Subcutaneous abdominal adipose tissue (tissue), 5 donors: Measurements from ENCODE around the gene MAGI3.

Experiments
- H3K27ac ChIP-seq: one replicate; pipeline ENCODE4 v1.7.0; 2013; ENCODE audit warnings: low read depth, mild to moderate bottlenecking, inconsistent platforms, low read length, moderate library complexity
- H3K27me3 ChIP-seq, 5 donors: one replicate each; pipeline ENCODE4 v1.7.0; 2013; ENCODE audit warnings: low read length in 5 of 5, inconsistent platforms in 1 of 5; ENCODE audit not compliant: control insufficient read depth in 5 of 5, insufficient read depth in 4 of 5
- H3K36me3 ChIP-seq, 5 donors: one replicate each; pipeline ENCODE4 v1.7.0; 2013; ENCODE audit warnings: low read length in 5 of 5; ENCODE audit not compliant: control insufficient read depth in 5 of 5, insufficient read depth in 5 of 5
- H3K4me1 ChIP-seq, 5 donors: one replicate each; pipeline ENCODE4 v1.7.0; 2013; ENCODE audit warnings: low read length in 5 of 5, mild to moderate bottlenecking in 3 of 5, moderate library complexity in 1 of 5; ENCODE audit not compliant: control insufficient read depth in 5 of 5, insufficient read depth in 5 of 5
- H3K4me3 ChIP-seq, 5 donors: one replicate each; pipeline ENCODE4 v1.7.0; 2013; ENCODE audit warnings: low read length in 5 of 5, low read depth in 1 of 5
- H3K9ac ChIP-seq, 5 donors: one replicate each; pipeline ENCODE4 v1.7.0; 2013; ENCODE audit warnings: low read length in 5 of 5, mild to moderate bottlenecking in 4 of 5, moderate library complexity in 3 of 5
- H3K9me3 ChIP-seq, 5 donors: one replicate each; pipeline ENCODE4 v1.7.0; 2013; ENCODE audit warnings: low read length in 5 of 5; ENCODE audit not compliant: control insufficient read depth in 5 of 5
- donor health status: healthy.
- donor health status: healthy.
- donor health status: healthy.
- donor health status: healthy.
- donor health status: healthy.

Gene MAGI3

GRCh38 chr1:113531321-113531720 lies 141.0 kb downstream of the MAGI3 start:
- Histone ChIP-seq H3K9ac (no peak overlapping the region), H3K27ac (no peak overlapping the region), H3K4me1 (peaks cover 0 to 4% (median 0%) of the 10 kb centered on the region in 5 donors), H3K27me3 (no peaks in the 10 kb centered on the region), H3K36me3 (no peaks in the 10 kb centered on the region), H3K9me3 (peaks cover 0 to 8% (median 3%) of the 10 kb centered on the region in 5 donors), H3K4me3 (no peak overlapping the region)

- H3K27ac ChIP-seq = no peak overlapping the region
- H3K9me3 ChIP-seq = peaks cover 0 to 8% (median 3%) of the 10 kb centered on the region in 5 donors
- H3K4me1 ChIP-seq = peaks cover 0 to 4% (median 0%) of the 10 kb centered on the region in 5 donors
- H3K9ac ChIP-seq = no peak overlapping the region
- no peaks in the 10 kb centered on the region for H3K36me3 ChIP-seq
- H3K4me3 ChIP-seq = no peak overlapping the region
- no peaks in the 10 kb centered on the region for H3K27me3 ChIP-seq
These were observed 142.7 kb downstream of the MAGI3 start for GRCh38 chr1:113533061-113533460.

GRCh38 chr1:113534130-113534817 lies 144.0 kb downstream of the MAGI3 start:
- Histone ChIP-seq H3K4me3 (no peak overlapping the region), H3K4me1 (peaks cover 0 to 4% (median 0%) of the 10 kb centered on the region in 5 donors), H3K27ac (no peak overlapping the region), H3K9me3 (peaks cover 0 to 2% (median 0%) of the 10 kb centered on the region in 5 donors), H3K27me3 (no peaks in the 10 kb centered on the region), H3K36me3 (no peaks in the 10 kb centered on the region), H3K9ac (no peak overlapping the region)

GRCh38 chr1:113534875-113535274 lies 144.6 kb downstream of the MAGI3 start:
- H3K4me1 ChIP-seq = peaks cover 0 to 4% (median 0%) of the 10 kb centered on the region in 5 donors
- H3K27ac ChIP-seq = no peak overlapping the region
- no peaks in the 10 kb centered on the region for H3K27me3 ChIP-seq
- no peak overlapping the region for H3K4me3 ChIP-seq
- no peak overlapping the region for H3K9ac ChIP-seq
- peaks cover 0 to 1% (median 0%) of the 10 kb centered on the region in 5 donors for H3K9me3 ChIP-seq
- no peaks in the 10 kb centered on the region for H3K36me3 ChIP-seq

GRCh38 chr1:113536182-113536780 lies 146.0 kb downstream of the MAGI3 start:
- H3K27ac ChIP-seq = no peak overlapping the region

GRCh38 chr1:113538225-113538624 lies 147.9 kb downstream of the MAGI3 start:
- H3K4me3 ChIP-seq = no peak overlapping the region
- H3K4me1 ChIP-seq = peaks cover 0 to 8% (median 0%) of the 10 kb centered on the region in 5 donors
- no peaks in the 10 kb centered on the region for H3K27me3 ChIP-seq
- H3K27ac ChIP-seq = no peak overlapping the region
- H3K9ac ChIP-seq = no peak overlapping the region
- no peaks in the 10 kb centered on the region for H3K36me3 ChIP-seq
- no peaks in the 10 kb centered on the region for H3K9me3 ChIP-seq

More at GRCh38 chr1:113536182-113536780, 146.0 kb downstream of the MAGI3 start:
- Histone ChIP-seq H3K9me3 (no peaks in the 10 kb centered on the region), H3K27me3 (no peaks in the 10 kb centered on the region), H3K4me1 (peaks cover 0 to 4% (median 0%) of the 10 kb centered on the region in 5 donors), H3K36me3 (no peaks in the 10 kb centered on the region), H3K9ac (no peak overlapping the region), H3K4me3 (no peak overlapping the region)

- no peaks in the 10 kb centered on the region for H3K36me3 ChIP-seq
- no peak overlapping the region for H3K4me3 ChIP-seq
- H3K9me3 ChIP-seq = no peaks in the 10 kb centered on the region
- H3K27ac ChIP-seq = no peak overlapping the region
- peaks cover 0 to 4% (median 0%) of the 10 kb centered on the region in 5 donors for H3K4me1 ChIP-seq
- no peak overlapping the region for H3K9ac ChIP-seq
- H3K27me3 ChIP-seq = no peaks in the 10 kb centered on the region
These were observed 150.0 kb downstream of the MAGI3 start for GRCh38 chr1:113540335-113540734.

GRCh38 chr1:113541106-113541505 lies 150.8 kb downstream of the MAGI3 start:
- H3K36me3 ChIP-seq = no peaks in the 10 kb centered on the region
- H3K9me3 ChIP-seq = no peaks in the 10 kb centered on the region
- H3K4me1 ChIP-seq = peaks cover 0 to 4% (median 0%) of the 10 kb centered on the region in 5 donors
- no peak overlapping the region for H3K9ac ChIP-seq
- no peak overlapping the region for H3K4me3 ChIP-seq
- no peak overlapping the region for H3K27ac ChIP-seq
- no peaks in the 10 kb centered on the region for H3K27me3 ChIP-seq

- no peak overlapping the region for H3K4me3 ChIP-seq
- peaks cover 0 to 4% (median 0%) of the 10 kb centered on the region in 5 donors for H3K4me1 ChIP-seq
- H3K9ac ChIP-seq = no peak overlapping the region
- H3K27me3 ChIP-seq = no peaks in the 10 kb centered on the region
- H3K9me3 ChIP-seq = no peaks in the 10 kb centered on the region
- no peaks in the 10 kb centered on the region for H3K36me3 ChIP-seq
- H3K27ac ChIP-seq = no peak overlapping the region
These were observed 151.9 kb downstream of the MAGI3 start for GRCh38 chr1:113542221-113542701.

GRCh38 chr1:113543110-113543509 lies 152.8 kb downstream of the MAGI3 start:
- Histone ChIP-seq H3K4me1 (peaks cover 0 to 4% (median 0%) of the 10 kb centered on the region in 5 donors), H3K4me3 (no peak overlapping the region), H3K27me3 (no peaks in the 10 kb centered on the region)

More at GRCh38 chr1:113543110-113543509, 152.8 kb downstream of the MAGI3 start:
- no peak overlapping the region for H3K27ac ChIP-seq
- no peak overlapping the region for H3K9ac ChIP-seq
- H3K36me3 ChIP-seq = no peaks in the 10 kb centered on the region
- no peaks in the 10 kb centered on the region for H3K9me3 ChIP-seq
